Measurements from ENCODE around the gene HDAC4.

The HDAC4 gene

GRCh38 chr2:239262484-239263230, 138.2 kb downstream of the HDAC4 start:
- no peak for DNase-seq

DNA sequence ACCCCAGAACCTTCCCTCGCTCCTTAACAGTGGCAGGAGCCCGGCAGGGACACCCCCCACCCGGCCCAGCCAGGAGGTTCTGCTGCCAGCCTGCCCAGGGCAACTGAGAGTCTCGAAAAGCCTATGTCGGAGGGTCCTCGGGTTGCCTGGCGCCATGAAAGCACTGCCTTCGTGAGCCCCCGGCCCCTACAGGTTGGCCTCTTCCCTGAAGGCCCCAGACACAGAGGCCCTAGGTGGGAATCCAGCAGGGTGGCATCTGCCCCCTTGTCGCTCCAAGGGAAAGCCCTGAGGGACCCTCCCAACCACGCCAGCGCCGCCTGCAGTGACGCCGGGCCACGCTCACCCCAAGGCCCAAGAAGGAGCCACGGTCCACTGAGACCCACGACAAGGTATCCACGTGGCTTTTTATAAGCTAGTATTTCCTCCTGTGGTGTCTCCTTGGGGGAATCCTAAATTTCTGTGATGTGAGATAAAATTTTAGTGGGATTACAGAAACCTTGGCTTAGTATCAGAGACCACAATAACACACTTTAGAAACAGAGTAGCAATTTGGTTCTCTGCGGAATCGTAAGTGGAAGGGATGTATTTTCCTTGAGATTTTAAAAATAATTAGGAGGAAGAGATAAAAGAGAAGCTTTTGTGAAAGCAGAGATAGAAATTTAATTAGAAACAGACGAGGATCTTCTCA, 138.9 kb downstream of the HDAC4 start:
- no peak for DNase-seq

DNA sequence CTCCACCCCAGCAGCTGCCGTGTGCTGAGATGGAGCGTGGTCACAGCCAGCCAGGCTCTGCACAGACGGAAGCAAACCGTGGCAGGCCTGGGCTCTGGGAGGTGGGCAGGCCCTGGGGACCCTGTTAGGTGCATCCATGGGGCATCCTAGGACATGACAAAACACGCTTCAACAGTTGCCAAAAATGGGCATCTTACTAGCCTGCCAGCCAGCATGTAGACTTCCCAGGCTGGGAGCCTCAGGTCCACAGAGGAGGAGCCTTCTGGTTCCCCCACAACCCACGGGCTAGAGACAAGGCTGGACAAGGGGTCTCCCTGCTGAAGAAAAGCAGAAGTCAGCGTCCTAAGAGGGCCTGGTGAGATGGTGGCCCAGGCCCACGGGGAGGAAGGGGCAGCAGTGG, 139.5 kb downstream of the HDAC4 start:
- DNase-seq, result no peak

- DNase-seq, result no peak
Measured at GRCh38 chr2:239260546-239261327, 140.1 kb downstream of the HDAC4 start.

GRCh38 chr2:239259603-239260298, 141.1 kb downstream of the HDAC4 start:
- DNase-seq, result no peak

DNA sequence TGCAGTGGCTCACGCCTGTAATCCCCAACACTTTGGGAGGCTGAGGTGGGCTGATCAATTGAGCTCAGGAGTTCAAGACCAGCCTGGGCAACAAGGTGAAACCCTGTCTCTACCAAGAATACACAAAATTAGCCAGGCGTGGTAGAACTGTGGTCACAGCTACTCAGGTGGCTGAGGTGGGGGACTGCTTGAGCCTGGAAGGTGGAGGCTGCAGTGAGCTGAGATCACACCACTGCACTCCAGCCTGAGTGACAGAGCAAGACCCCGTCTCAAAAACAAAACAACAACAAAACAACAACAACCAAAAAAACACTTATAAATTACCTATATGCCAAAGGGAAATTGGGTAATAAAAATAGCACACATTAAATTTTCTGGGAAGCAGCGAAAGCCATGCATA, 141.6 kb downstream of the HDAC4 start:
- no peak for DNase-seq

DNA sequence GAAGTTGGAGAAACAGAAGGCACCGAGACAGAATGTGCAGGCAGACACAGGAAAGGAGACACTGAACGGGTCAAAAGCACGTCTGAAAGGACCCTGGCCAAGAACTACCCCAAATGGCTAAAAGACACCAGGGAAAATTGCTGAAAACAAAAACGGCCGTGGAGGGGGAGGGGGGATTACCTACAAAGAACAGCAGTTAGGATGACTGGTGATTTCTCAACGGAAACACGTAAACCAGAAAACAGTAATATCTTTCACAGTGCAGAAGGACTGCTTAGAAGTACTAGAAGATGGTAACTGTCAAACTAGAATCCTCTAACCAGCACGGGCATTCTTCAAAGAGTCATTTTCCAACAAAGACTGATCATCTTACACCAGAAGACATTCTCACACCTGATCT, 142.6 kb downstream of the HDAC4 start:
- DNase-seq, result no peak

- no peak for DNase-seq
Measured at GRCh38 chr2:239257511-239257937, 143.3 kb downstream of the HDAC4 start.

- no peak for DNase-seq
Measured at GRCh38 chr2:239256350-239256743, 144.5 kb downstream of the HDAC4 start.

DNA sequence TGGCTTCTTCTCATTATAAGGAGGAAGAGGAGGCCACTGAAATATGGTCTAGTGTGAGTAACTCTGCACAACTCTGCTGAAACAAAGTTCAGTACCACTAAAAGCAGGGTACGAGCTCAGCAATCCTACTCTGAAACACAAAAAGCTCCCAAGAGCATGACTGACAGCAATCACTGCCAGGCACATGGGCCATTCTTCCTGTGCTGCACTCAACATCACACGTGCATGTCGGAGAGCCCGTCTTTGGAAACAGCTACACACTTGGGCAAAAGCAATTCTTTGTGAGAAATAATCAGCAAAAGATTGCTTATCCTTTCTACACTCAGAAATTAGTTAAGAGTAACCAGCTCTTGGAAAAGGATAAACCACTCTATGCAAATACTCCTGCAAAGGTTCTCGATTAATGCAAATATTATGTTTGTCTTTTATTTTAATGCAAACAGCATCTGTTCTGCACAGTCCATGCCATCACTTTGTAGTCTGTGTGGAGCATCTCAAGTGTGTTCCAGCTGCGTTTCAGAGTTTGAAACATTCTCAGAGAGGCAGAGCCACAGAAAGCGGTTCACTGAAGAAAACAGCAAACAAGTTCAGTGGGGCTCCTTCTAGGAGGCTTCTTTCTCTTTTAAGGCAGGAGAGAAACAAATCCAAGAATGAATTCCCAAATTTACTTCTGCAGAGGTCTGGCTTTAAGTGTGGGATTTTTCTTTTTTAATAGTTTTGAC, 145.0 kb downstream of the HDAC4 start:
- DNase-seq, result no peak

- no peak for DNase-seq
Measured at GRCh38 chr2:239255218-239255617, 145.6 kb downstream of the HDAC4 start.

- DNase-seq, result no peak
Measured at GRCh38 chr2:239253701-239254436, 147.0 kb downstream of the HDAC4 start.

DNA sequence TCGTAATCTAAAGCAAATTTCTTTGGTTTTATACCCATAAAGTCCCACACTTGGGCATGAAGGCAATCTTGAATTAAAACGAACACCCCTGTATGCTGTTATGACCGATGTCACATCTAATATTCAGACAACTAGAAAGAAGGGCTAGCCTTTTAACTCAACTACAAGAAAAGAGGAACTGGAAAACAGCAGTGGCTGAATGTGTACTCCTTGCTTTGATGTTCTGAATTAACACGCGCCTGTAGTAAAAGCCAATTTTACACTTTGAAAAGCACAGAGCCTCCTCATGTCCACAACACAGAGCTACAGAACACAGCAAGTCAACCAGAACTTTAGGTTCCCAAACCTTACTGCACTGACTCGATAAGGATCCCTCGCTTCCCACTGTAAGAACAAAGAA, 147.6 kb downstream of the HDAC4 start:
- DNase-seq, result no peak

GRCh38 chr2:239252801-239253200, 148.0 kb downstream of the HDAC4 start:
- no peak for DNase-seq

- no peak for DNase-seq
Measured at GRCh38 chr2:239252393-239252792, 148.4 kb downstream of the HDAC4 start.

DNA sequence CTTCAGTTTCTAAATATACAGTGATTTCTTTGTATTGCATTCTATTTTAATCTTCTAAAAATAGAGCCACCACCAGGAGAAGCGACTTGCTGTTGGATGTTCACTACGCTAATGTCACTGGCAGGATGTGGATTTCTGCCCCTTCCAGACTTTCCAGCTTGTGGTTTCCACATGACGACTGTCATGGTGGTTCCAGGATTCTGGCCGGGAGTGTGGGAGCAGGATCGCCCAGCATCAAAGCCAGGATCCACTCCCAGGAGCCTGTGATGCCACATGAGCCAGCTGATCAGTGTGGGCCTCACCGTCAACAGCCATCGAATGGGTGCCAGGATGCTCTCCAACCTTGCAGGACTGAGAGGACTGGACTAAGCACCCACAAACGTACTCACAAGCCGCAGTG, 148.8 kb downstream of the HDAC4 start:
- DNase-seq, result no peak

GRCh38 chr2:239250216-239251081, 150.4 kb downstream of the HDAC4 start:
- no peak for DNase-seq

- no peak for DNase-seq
Measured at GRCh38 chr2:239249776-239250175, 151.0 kb downstream of the HDAC4 start.

GRCh38 chr2:239249048-239249447, 151.8 kb downstream of the HDAC4 start:
- no peak for DNase-seq

DNA sequence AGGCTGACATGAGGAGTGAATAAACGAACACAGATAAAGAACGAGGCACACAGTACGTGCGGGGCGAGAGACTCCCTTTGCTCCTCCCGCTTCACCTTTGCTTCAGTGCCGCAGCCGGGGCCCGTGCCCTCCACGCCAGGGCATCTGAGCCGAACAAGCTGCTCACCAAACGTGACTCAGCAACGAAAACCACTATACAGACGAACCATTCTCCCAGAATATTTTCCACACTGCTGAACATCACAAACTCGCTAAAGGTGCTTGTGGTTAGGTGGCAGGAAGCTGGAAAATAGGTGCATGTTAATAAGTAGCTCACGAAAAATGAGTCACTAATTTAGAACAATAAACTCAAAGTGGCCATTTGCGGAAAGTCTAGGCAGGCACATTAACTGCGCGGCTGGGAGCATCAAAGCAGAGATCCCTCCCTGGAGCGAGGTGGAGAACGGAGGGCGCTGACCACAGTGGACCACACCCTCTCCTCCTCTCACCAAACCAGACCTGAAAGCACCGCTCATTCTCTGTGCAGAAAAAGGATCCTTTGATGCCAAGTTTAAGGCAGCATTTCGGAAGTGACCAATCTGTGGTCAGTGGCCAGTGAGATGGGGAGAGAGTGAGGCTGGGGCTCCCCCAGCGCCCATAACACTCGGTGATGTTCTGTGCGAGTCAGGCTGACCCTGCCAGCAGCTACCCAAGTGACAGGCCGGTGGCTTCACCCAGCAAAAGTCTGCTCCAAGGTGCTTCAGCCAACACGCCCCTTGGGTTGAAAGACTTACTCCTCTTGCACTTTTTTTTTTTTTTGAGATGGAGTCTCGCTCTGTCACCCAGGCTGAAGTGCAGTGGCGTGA, 153.2 kb downstream of the HDAC4 start:
- no peak for DNase-seq

Data from COR-L47 (cell line).